ENCODE data around the gene NFATC2IP. TPM values are rescaled to one million over a fixed set of nuclear protein-coding genes. Genes with fewer than 3 reads are reported as not detected.
A peak's percentile ranks its signal among the peaks of the same experiment; 100 is the strongest.

The NFATC2IP gene
- 20.0 TPM for polyA plus RNA-seq (2012; ENCODE audit: insufficient read depth, insufficient read length, low read depth)

GRCh38 chr16:28950648-28951409 is at the start of gene NFATC2IP:
TSS of gene NFATC2IP (plus strand) at chr16:28950937. CDS start at chr16:28951012, 75 bp downstream.
- TF ChIP-seq, protein P1, sequence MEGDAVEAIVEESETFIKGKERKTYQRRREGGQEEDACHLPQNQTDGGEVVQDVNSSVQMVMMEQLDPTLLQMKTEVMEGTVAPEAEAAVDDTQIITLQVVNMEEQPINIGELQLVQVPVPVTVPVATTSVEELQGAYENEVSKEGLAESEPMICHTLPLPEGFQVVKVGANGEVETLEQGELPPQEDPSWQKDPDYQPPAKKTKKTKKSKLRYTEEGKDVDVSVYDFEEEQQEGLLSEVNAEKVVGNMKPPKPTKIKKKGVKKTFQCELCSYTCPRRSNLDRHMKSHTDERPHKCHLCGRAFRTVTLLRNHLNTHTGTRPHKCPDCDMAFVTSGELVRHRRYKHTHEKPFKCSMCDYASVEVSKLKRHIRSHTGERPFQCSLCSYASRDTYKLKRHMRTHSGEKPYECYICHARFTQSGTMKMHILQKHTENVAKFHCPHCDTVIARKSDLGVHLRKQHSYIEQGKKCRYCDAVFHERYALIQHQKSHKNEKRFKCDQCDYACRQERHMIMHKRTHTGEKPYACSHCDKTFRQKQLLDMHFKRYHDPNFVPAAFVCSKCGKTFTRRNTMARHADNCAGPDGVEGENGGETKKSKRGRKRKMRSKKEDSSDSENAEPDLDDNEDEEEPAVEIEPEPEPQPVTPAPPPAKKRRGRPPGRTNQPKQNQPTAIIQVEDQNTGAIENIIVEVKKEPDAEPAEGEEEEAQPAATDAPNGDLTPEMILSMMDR (IDR thresholded peaks at IDR 0.05; ENCODE audit: low read depth, low read length), result no peak
- no peaks in the 10 kb centered on the region for H3K27me3 ChIP-seq
- peak within 1 kb of the TSS; percentile 87 for H3K4me3 ChIP-seq (ENCODE audit: low read depth, low read length)
- H3K4me1 ChIP-seq, result no peaks in the 10 kb centered on the region
- DNase-seq, result peak; percentile 99
- peaks cover 15% of the 10 kb centered on the region for H3K36me3 ChIP-seq
- no peaks in the 10 kb centered on the region for H3K9me3 ChIP-seq

DNA sequence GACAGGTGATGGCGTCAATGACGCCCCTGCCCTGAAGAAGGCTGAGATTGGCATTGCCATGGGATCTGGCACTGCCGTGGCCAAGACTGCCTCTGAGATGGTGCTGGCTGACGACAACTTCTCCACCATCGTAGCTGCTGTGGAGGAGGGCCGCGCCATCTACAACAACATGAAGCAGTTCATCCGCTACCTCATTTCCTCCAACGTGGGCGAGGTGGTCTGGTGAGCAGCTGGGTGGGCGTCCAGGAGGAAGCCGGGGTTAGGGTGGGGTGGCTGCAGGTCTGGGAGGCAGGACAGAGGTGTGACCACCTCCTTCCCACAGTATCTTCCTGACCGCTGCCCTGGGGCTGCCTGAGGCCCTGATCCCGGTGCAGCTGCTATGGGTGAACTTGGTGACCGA is 48.9 kb upstream of the NFATC2IP start:
- H3K27me3 ChIP-seq, result no peaks in the 10 kb centered on the region
- H3K9me3 ChIP-seq, result no peaks in the 10 kb centered on the region
- no peak overlapping the region for H3K4me3 ChIP-seq (ENCODE audit: low read depth, low read length)
- TF ChIP-seq, protein P1 (IDR thresholded peaks at IDR 0.05; ENCODE audit: low read depth, low read length), result no peak
- DNase-seq, result no peak
- no peaks in the 10 kb centered on the region for H3K4me1 ChIP-seq
- H3K36me3 ChIP-seq, result no peaks in the 10 kb centered on the region; the same call in 1 of the 2 replicates

- no peaks in the 10 kb centered on the region for H3K9me3 ChIP-seq
- H3K36me3 ChIP-seq, result no peaks in the 10 kb centered on the region; the same call in 1 of the 2 replicates
- DNase-seq, result no peak
- H3K4me1 ChIP-seq, result no peaks in the 10 kb centered on the region
- no peak overlapping the region for H3K4me3 ChIP-seq (ENCODE audit: low read depth, low read length)
- TF ChIP-seq, protein P1 (IDR thresholded peaks at IDR 0.05; ENCODE audit: low read depth, low read length), result no peak
- H3K27me3 ChIP-seq, result no peaks in the 10 kb centered on the region
These were observed 47.8 kb upstream of the NFATC2IP start for GRCh38 chr16:28902909-28903308.

- no peak for DNase-seq
- no peaks in the 10 kb centered on the region for H3K9me3 ChIP-seq
- no peaks in the 10 kb centered on the region for H3K27me3 ChIP-seq
- H3K4me1 ChIP-seq, result no peaks in the 10 kb centered on the region
- TF ChIP-seq, protein P1 (IDR thresholded peaks at IDR 0.05; ENCODE audit: low read depth, low read length), result no peak
- no peak overlapping the region for H3K4me3 ChIP-seq (ENCODE audit: low read depth, low read length)
- H3K36me3 ChIP-seq, result no peaks in the 10 kb centered on the region; the same call in 1 of the 2 replicates
These were observed 47.2 kb upstream of the NFATC2IP start for GRCh38 chr16:28903344-28904042.

DNA sequence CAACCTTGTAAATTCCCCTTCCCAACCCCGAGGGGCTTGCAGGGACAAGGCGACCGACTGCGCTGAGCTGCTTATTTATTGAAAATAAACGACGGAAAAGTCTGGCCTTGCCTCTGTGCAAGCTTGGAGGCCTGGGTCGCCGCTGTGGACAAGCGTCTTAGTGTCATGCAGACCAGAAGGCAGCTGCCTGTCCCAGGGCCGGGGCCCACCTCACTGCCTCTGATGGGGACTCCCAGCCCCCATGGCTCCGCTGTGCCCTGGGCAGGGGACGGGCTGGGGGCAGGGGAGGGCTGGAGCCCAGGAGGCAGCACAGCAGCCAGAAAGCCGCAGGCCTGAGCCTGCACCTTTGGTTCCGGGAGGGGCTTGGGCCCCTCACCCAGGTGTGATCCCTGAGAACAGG is 46.4 kb upstream of the NFATC2IP start:
- Histone ChIP-seq H3K36me3 (no peaks in the 10 kb centered on the region), H3K4me1 (no peaks in the 10 kb centered on the region), H3K4me3 (ENCODE audit: low read depth, low read length) (no peak overlapping the region), H3K27me3 (no peaks in the 10 kb centered on the region), H3K9me3 (no peaks in the 10 kb centered on the region)
- TF ChIP-seq, protein P1 (IDR thresholded peaks at IDR 0.05; ENCODE audit: low read depth, low read length), result no peak
- DNase-seq, result no peak

DNA sequence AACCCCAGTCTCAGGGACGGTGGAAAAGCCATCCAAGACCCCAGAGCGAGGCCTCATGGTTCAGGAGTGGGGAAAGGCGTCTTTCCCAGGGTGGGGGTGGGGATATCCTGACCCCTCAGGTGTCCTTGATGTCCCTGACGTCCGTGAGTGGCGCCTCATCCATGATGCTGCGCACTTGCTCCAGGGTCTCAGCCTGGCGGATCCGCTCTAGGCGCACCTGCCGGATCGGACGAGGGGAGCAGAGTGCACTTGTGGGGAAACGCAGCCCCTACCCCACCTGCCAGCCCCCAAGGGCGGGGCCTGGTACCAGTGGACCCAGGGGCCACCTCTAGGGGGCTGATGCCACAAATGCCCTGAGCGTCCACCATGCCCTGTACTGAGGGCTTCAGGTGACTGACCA is 45.9 kb upstream of the NFATC2IP start:
- Histone ChIP-seq H3K27me3 (no peaks in the 10 kb centered on the region), H3K4me1 (no peaks in the 10 kb centered on the region), H3K36me3 (no peaks in the 10 kb centered on the region), H3K9me3 (no peaks in the 10 kb centered on the region), H3K4me3 (ENCODE audit: low read depth, low read length) (no peak overlapping the region)
- DNase-seq, result no peak
- TF ChIP-seq, protein P1 (IDR thresholded peaks at IDR 0.05; ENCODE audit: low read depth, low read length), result no peak

Measured in BE2C (cell line).